ENCODE results near the gene SPCS2.

DNA sequence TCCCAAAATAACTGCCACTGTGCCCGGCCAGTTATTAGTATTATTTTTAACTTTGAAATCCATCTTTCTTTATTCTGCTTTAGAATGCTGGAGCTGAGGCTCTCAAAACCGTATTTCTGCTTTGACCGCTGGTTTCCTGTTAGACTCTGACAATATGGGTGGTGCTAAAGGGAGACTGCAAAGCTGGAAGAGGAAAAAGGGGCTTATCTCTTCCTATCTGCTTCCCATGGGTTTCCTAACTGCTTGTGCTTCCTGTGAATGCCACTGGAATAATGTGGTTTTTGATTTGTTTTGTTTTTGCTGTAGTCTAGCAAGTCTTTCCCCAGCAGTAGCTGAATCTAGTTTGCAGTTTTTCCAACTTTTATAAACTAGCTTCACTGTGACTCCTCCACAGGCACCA lies 43.7 kb upstream of the SPCS2 start:
- TF ChIP-seq, protein P1, sequence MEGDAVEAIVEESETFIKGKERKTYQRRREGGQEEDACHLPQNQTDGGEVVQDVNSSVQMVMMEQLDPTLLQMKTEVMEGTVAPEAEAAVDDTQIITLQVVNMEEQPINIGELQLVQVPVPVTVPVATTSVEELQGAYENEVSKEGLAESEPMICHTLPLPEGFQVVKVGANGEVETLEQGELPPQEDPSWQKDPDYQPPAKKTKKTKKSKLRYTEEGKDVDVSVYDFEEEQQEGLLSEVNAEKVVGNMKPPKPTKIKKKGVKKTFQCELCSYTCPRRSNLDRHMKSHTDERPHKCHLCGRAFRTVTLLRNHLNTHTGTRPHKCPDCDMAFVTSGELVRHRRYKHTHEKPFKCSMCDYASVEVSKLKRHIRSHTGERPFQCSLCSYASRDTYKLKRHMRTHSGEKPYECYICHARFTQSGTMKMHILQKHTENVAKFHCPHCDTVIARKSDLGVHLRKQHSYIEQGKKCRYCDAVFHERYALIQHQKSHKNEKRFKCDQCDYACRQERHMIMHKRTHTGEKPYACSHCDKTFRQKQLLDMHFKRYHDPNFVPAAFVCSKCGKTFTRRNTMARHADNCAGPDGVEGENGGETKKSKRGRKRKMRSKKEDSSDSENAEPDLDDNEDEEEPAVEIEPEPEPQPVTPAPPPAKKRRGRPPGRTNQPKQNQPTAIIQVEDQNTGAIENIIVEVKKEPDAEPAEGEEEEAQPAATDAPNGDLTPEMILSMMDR (IDR thresholded peaks at IDR 0.05), result no peak
- TF ChIP-seq POLR2AphosphoS5 (IDR thresholded peaks at IDR 0.05; ENCODE audit: insufficient read depth in 1 of 2, low read depth in 1 of 2) (no peak), POLR2A (IDR thresholded peaks at IDR 0.05) (no peak)

Data from vagina (tissue), 2 donors.